HG03571 (cell line): ENCODE measurements around the gene PTPN1.
"Not testable (repeated sequence)": the region's sequence is repeated elsewhere in the genome, so short reads cannot be mapped to it uniquely, and the experiment has no call there.

Source experiments
- ATAC-seq: cut with Tn5 transposase; IDR thresholded peaks from one replicate; pipeline ENCODE4 v1.9.1; 2021; ENCODE audit not compliant: unreplicated experiment

PTPN1 gene

GRCh38 chr20:50527068-50527605 lies 17.0 kb downstream of the PTPN1 start:
- no peak for ATAC-seq

- ATAC-seq: no peak
Observed at GRCh38 chr20:50528129-50528528, 17.9 kb downstream of the PTPN1 start.

GRCh38 chr20:50528804-50529351 lies 18.7 kb downstream of the PTPN1 start:
- ATAC-seq: peak; percentile 44

GRCh38 chr20:50532221-50532620 lies 22.0 kb downstream of the PTPN1 start:
- no peak for ATAC-seq

- ATAC-seq: no peak
Observed at GRCh38 chr20:50533061-50533460, 22.9 kb downstream of the PTPN1 start.

GRCh38 chr20:50533464-50533863 lies 23.3 kb downstream of the PTPN1 start:
- no peak for ATAC-seq

- ATAC-seq: no peak
Observed at GRCh38 chr20:50534567-50534966, 24.4 kb downstream of the PTPN1 start.

GRCh38 chr20:50535162-50535561 lies 25.0 kb downstream of the PTPN1 start:
- no peak for ATAC-seq

- no peak for ATAC-seq
Observed at GRCh38 chr20:50536333-50536732, 26.1 kb downstream of the PTPN1 start.

GRCh38 chr20:50537546-50538201 lies 27.5 kb downstream of the PTPN1 start:
- ATAC-seq: no peak

GRCh38 chr20:50538276-50538675 lies 28.1 kb downstream of the PTPN1 start:
- no peak for ATAC-seq

- not testable (repeated sequence) for ATAC-seq
Observed at GRCh38 chr20:50539798-50540197, 29.6 kb downstream of the PTPN1 start.

- ATAC-seq: no peak
Observed at GRCh38 chr20:50540620-50541605, 30.7 kb downstream of the PTPN1 start.

- no peak for ATAC-seq
Observed at GRCh38 chr20:50541606-50542041, 31.4 kb downstream of the PTPN1 start.

- no peak for ATAC-seq
Observed at GRCh38 chr20:50543326-50543725, 33.1 kb downstream of the PTPN1 start.

- ATAC-seq: no peak
Observed at GRCh38 chr20:50545126-50545525, 34.9 kb downstream of the PTPN1 start.

- peak; percentile 37 for ATAC-seq
Observed at GRCh38 chr20:50546729-50547314, 36.6 kb downstream of the PTPN1 start.

- ATAC-seq: no peak
Observed at GRCh38 chr20:50547964-50548363, 37.8 kb downstream of the PTPN1 start.

GRCh38 chr20:50548396-50548795 lies 38.2 kb downstream of the PTPN1 start:
- ATAC-seq: no peak

- ATAC-seq: no peak
Observed at GRCh38 chr20:50550531-50550930, 40.3 kb downstream of the PTPN1 start.

- ATAC-seq: no peak
Observed at GRCh38 chr20:50551288-50551687, 41.1 kb downstream of the PTPN1 start.
